Measurements from ENCODE around the gene TEDC1. TPM values are rescaled to one million over a fixed set of nuclear protein-coding genes. Genes with fewer than 3 reads are reported as not detected.
A peak's percentile ranks its signal among the peaks of the same experiment; 100 is the strongest.

Gene TEDC1
- total RNA-seq, 2 experiments from 2014 or later: 21.7 to 31.8 TPM

DNA sequence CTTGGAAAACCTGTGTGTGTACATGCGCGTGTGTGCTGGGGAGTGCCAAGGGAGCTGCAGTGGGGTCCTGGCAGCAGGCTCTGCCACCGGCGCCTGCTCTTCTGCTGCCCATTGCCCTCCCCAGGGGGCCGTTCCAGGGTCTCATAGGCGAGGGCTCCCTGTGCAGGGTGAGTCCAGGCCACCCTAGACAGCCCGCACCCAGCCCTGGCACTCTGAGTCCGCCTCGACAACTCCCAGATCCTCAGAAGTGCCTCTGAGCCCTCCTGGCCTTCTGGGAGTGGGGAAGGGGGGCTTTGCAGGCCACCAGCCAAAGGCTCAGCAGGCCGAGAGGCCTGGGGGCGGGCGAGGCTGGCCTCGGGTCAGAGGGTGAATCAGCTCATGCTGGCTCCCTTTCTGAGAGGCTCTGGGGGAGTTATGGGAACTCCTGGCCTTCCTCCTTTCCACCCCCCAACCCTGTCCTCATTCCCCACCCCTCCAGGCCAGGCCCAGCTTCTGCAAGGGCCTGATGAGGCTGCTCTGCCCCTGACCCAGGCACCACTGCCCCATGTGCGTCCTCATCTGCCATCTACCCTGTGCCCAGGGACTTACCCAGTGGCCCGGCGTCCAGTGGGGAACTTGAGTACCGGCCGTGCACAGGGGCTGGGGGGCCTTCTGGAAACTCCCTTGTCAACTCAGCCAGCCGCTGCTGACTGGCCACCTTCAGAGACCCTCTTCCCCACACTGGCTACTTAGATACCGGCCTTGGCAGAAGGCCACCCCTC, 2.1 kb upstream of the TEDC1 start:
- peaks cover 6% of the 10 kb centered on the region for H3K36me3 Mint-ChIP-seq (ENCODE audit: low read depth)
- H3K27ac Mint-ChIP-seq: no peak overlapping the region
- H3K9me3 Mint-ChIP-seq (ENCODE audit: low read depth): no peaks in the 10 kb centered on the region
- peak overlapping the region; percentile 81 for H3K4me3 Mint-ChIP-seq
- DNase-seq: no peak
- intact Hi-C loops (cut with DNase I, micrococcal nuclease): loop anchor here (1.0 to 10.0 kb wide), 2 partner anchors 114 to 424 kb away; partner anchors contain the start of gene GPR132 (in 1 of the 2)
- ATAC-seq: no peak
- peaks cover 38% of the 10 kb centered on the region for H3K4me1 Mint-ChIP-seq
- POLR2A ChIA-PET: interaction anchor here (0.6 to 2.1 kb wide), 8 partner anchors 7 to 199 kb away, joined by 3 to 12 read pairs (median 4); partner anchors contain the start of gene BRF1
- CTCF ChIA-PET: interaction anchor here (0.6 to 5.1 kb wide), 15 partner anchors 8 to 123 kb away, joined by 3 to 74 read pairs (median 7); no protein-coding TSS in a partner anchor
- H3K27me3 Mint-ChIP-seq: no peaks in the 10 kb centered on the region

DNA sequence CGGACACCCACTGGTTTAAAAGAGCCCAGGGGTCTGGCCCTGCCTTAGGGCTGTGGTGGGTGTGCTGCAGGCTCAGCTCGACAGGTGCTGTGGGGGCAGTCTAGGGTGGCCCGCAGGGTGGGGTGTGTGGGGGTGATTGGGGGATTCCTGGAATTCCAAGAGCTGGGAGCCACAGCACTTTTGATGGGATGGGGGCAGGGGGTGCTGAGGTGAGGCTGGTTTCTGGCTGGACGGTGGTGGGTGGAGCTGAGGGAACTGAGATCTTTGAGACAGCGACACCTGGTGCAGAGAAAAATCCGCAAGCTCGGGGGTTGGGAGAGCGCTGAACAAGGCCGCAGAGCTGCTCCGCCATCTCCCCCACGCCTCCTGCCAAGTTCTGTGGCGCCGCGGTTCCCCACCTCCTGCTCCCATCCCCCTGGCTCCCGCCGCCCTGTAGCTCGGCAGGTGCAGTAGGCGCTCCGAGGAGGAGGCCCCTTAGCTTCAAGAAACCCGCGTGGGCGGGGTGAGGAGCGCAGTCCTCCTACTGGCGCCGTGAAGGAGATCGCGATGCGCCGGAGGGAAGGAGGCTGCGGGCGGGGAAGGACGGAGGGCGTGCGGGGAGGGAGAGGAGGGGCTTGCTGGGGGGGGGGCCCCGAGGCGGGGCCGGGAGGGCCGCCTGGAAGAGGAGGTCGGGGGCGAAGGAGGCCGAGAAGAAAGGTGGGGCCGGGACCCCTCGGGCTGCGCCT, 1.3 kb upstream of the TEDC1 start:
- intact Hi-C loops (cut with DNase I, micrococcal nuclease): loop anchor here (1.0 to 10.0 kb wide), 14 partner anchors 7 to 1861 kb away; partner anchors contain the start of genes GPR132 (in 2 of the 2), AKT1 (in 1 of the 2), KLC1 (in 1 of the 2) and TEX22 (in 1 of the 2)
- ATAC-seq (peak; percentile 8), DNase-seq (peak; percentile 93)
- peaks cover 6% of the 10 kb centered on the region for H3K36me3 Mint-ChIP-seq (ENCODE audit: low read depth)
- H3K27ac Mint-ChIP-seq: peak overlapping the region; percentile 83
- peaks cover 31% of the 10 kb centered on the region for H3K4me1 Mint-ChIP-seq
- ChIA-PET CTCF (interaction anchor here (0.5 to 5.1 kb wide), 23 partner anchors 8 to 427 kb away, joined by 3 to 74 read pairs (median 3); partner anchors contain the start of gene TMEM121), POLR2A (interaction anchor here (0.6 to 2.1 kb wide), 9 partner anchors 8 to 200 kb away, joined by 3 to 12 read pairs (median 5); partner anchors contain the start of gene BRF1)
- H3K4me3 Mint-ChIP-seq: peak overlapping the region; percentile 81
- H3K27me3 Mint-ChIP-seq: no peaks in the 10 kb centered on the region
- H3K9me3 Mint-ChIP-seq (ENCODE audit: low read depth): no peaks in the 10 kb centered on the region

GRCh38 chr14:105490267-105490571, 827 bp upstream of the TEDC1 start:
- ChIA-PET POLR2A (interaction anchor here (1.0 to 2.1 kb wide), 7 partner anchors 8 to 189 kb away, joined by 3 to 12 read pairs (median 5); partner anchors contain the start of gene BRF1), CTCF (interaction anchor here (0.5 to 5.1 kb wide), 17 partner anchors 9 to 428 kb away, joined by 3 to 74 read pairs (median 4); partner anchors contain the start of gene TMEM121)
- H3K27ac Mint-ChIP-seq: no peak overlapping the region
- no peaks in the 10 kb centered on the region for H3K9me3 Mint-ChIP-seq (ENCODE audit: low read depth)
- DNase-seq (no peak), ATAC-seq (no peak)
- peaks cover 6% of the 10 kb centered on the region for H3K36me3 Mint-ChIP-seq (ENCODE audit: low read depth)
- H3K27me3 Mint-ChIP-seq: no peaks in the 10 kb centered on the region
- intact Hi-C loops (cut with DNase I, micrococcal nuclease): loop anchor here (1.0 to 5.0 kb wide), 12 partner anchors 8 to 1861 kb away; partner anchors contain the start of genes AKT1 (in 1 of the 2), GPR132 (in 1 of the 2), KLC1 (in 1 of the 2) and TEX22 (in 1 of the 2)
- H3K4me1 Mint-ChIP-seq: peaks cover 28% of the 10 kb centered on the region
- peak overlapping the region; percentile 81 for H3K4me3 Mint-ChIP-seq

DNA sequence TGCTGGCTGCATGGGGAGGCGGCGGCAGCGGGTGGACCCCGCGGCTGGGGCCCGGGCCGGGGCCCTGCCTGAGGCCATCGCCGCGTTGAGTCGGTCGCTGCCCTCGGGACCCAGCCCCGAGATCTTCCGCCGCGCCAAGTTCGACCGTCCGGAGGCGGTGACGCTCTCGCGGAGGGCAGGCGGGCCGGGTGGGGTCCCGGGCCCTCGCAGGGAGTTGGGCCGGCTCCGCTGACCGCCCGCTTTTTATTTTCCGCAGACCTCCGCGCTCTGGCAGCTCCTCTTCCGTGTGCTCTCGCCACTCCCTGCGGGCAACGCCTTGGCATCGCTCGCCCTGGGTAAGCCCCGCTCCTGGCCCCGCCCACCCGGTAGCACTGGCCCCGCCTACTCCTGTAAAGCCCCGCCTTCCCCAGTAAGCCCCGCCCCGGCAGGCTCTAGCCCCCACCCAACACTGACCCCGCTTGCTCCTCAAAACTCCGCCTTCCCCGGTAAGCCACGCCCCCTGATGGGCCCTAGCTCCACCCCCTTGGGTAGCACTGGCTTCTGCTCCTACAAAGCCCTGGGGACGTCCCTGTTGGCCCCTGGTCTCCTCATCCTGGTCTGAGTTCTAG, 424 bp downstream of the TEDC1 start:
- ChIA-PET CTCF (interaction anchor here (3.1 to 5.1 kb wide), 2 partner anchors 10 to 122 kb away, joined by 55 to 74 read pairs; no protein-coding TSS in a partner anchor), POLR2A (interaction anchor here (0.6 to 1.2 kb wide), 3 partner anchors 26 to 241 kb away, joined by 3 to 6 read pairs (median 4); no protein-coding TSS in a partner anchor)
- Mint-ChIP-seq H3K36me3 (ENCODE audit: low read depth) (peaks cover 6% of the 10 kb centered on the region), H3K9me3 (ENCODE audit: low read depth) (no peaks in the 10 kb centered on the region), H3K4me1 (peaks cover 20% of the 10 kb centered on the region), H3K27ac (peak overlapping the region; percentile 86), H3K27me3 (no peaks in the 10 kb centered on the region), H3K4me3 (peak overlapping the region; percentile 77)
- DNase-seq: peak; percentile 97
- ATAC-seq: peak; percentile 35
- intact Hi-C loops (cut with DNase I, micrococcal nuclease): loop anchor here (1.0 to 5.0 kb wide), 14 partner anchors 17 to 1863 kb away; partner anchors contain the start of genes CDCA4 (in 2 of the 2), AKT1 (in 1 of the 2), BRF1 (in 1 of the 2) and CLBA1 (in 1 of the 2)

- no peaks in the 10 kb centered on the region for H3K9me3 Mint-ChIP-seq (ENCODE audit: low read depth)
- ATAC-seq: no peak
- ChIA-PET POLR2A (interaction anchor here (0.6 to 1.2 kb wide), 2 partner anchors 25 to 37 kb away, joined by 3 to 6 read pairs; no protein-coding TSS in a partner anchor), CTCF (interaction anchor here (0.7 to 5.1 kb wide), 3 partner anchors 11 to 122 kb away, joined by 3 to 74 read pairs (median 55); no protein-coding TSS in a partner anchor)
- H3K27me3 Mint-ChIP-seq: no peaks in the 10 kb centered on the region
- H3K4me3 Mint-ChIP-seq: peak overlapping the region; percentile 77
- intact Hi-C loops (cut with DNase I, micrococcal nuclease): loop anchor here in 1 of 2 experiments (5.0 kb wide), 1 partner anchor 400 kb away; no protein-coding TSS in a partner anchor
- H3K27ac Mint-ChIP-seq: peak overlapping the region; percentile 86
- H3K36me3 Mint-ChIP-seq (ENCODE audit: low read depth): peaks cover 6% of the 10 kb centered on the region
- H3K4me1 Mint-ChIP-seq: peaks cover 17% of the 10 kb centered on the region
- peak; percentile 9 for DNase-seq
These were observed 1.3 kb downstream of the TEDC1 start for GRCh38 chr14:105492031-105492970.

DNA sequence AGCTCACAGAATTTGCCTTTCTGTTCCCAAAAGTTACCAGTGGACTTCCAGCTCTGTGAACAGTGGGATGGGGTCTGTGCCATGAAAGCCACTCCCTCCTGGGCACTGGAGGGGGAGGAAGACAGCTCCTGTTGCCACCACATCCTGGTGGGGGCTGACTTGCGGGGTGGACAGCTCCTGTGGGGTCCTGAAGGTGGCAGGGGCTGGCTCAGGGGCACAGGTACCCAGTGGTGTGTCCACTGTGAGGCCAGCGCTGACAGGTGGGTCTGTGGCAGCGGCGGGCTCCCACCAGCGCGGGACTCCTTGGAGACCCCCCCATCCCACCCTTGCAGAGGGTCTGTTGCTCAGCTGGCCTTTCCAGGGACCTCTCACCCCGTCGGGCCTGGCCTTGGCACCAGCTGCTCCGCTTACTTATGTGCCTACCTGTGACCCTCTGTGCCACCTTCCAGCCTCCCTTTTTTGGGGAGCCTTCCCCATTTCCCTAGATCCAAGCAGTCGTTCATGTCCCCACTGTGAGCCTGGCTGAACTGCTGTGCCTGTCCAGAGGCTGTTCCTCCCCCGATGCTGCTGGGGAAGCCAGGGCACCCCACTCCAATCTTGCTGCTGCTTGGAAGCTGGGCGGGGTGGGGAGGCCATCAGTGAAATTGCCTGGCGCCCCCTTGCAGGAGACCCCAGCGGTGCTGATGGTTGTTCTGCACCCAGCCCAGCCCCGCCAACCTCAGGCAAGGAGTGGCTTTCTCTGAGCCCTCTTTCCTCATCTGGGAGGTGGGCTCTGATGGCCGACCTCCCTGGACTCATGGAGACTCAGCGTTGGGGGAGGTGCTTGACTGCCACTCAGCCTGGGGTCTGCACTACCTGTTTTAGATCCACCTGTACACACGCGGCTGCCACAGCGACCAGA, 2.2 kb downstream of the TEDC1 start:
- Mint-ChIP-seq H3K27ac (no peak overlapping the region), H3K4me1 (peaks cover 17% of the 10 kb centered on the region), H3K4me3 (no peak overlapping the region), H3K27me3 (no peaks in the 10 kb centered on the region), H3K9me3 (ENCODE audit: low read depth) (no peaks in the 10 kb centered on the region), H3K36me3 (ENCODE audit: low read depth) (peaks cover 6% of the 10 kb centered on the region)
- ATAC-seq (no peak), DNase-seq (peak; percentile 21)
- intact Hi-C loops (cut with DNase I, micrococcal nuclease): loop anchor here in 1 of 2 experiments (5.0 kb wide), 1 partner anchor 401 kb away; no protein-coding TSS in a partner anchor
- POLR2A ChIA-PET: no interaction called here
- CTCF ChIA-PET: interaction anchor here (0.7 to 5.1 kb wide), 2 partner anchors 35 to 123 kb away, joined by 3 to 74 read pairs; no protein-coding TSS in a partner anchor

DNA sequence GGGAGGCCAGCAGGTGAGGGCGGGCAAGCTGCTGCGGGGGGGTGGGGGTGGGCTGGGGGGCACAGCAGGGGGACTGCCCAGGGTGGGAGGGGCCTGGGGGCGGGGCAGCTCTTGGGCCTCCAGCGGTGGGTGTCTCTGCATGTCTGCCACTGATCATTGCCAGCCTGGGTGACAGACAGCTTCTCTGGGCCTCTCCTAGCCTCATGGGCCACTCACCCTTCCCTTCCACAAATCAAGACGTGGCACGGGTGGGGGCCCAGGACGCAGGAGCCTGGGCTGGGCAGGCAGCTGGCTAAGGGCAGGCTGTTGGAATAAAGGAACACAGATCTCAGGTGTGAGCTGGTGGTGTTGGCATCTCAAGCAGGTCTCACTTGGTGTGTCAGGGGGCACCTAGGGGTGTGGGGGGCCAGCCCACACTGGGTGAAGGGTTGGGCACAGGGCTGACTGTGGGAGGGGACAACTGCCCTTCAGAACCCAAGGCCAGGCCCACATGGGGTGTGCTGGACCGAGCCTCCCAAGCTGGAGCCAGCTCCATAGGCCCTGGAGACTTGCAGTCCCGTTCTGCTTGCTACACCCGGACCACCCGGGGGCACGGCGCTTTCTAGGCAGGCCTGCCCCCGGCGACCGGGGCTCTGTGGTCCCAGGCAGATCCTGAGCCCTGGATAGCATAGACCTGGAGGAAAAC, 3.0 kb downstream of the TEDC1 start:
- intact Hi-C loops (cut with DNase I, micrococcal nuclease): loop anchor here in 1 of 2 experiments (5.0 kb wide), 1 partner anchor 402 kb away; no protein-coding TSS in a partner anchor
- H3K36me3 Mint-ChIP-seq (ENCODE audit: low read depth): peaks cover 6% of the 10 kb centered on the region
- no peaks in the 10 kb centered on the region for H3K9me3 Mint-ChIP-seq (ENCODE audit: low read depth)
- H3K27ac Mint-ChIP-seq: no peak overlapping the region
- DNase-seq (peak; percentile 5), ATAC-seq (no peak)
- no peak overlapping the region for H3K4me3 Mint-ChIP-seq
- no peaks in the 10 kb centered on the region for H3K27me3 Mint-ChIP-seq
- CTCF ChIA-PET: no interaction called here
- H3K4me1 Mint-ChIP-seq: peaks cover 11% of the 10 kb centered on the region
- POLR2A ChIA-PET: no interaction called here

- no peaks in the 10 kb centered on the region for H3K9me3 Mint-ChIP-seq (ENCODE audit: low read depth)
- ATAC-seq (no peak), DNase-seq (peak; percentile 4)
- H3K4me1 Mint-ChIP-seq: peaks cover 6% of the 10 kb centered on the region
- no peak overlapping the region for H3K4me3 Mint-ChIP-seq
- ChIA-PET POLR2A (no interaction called here), CTCF (no interaction called here)
- intact Hi-C loops (cut with DNase I, micrococcal nuclease): loop anchor here in 1 of 2 experiments (5.0 kb wide), 1 partner anchor 402 kb away; no protein-coding TSS in a partner anchor
- H3K27me3 Mint-ChIP-seq: no peaks in the 10 kb centered on the region
- no peak overlapping the region for H3K27ac Mint-ChIP-seq
- H3K36me3 Mint-ChIP-seq (ENCODE audit: low read depth): peaks cover 4% of the 10 kb centered on the region
These were observed 3.5 kb downstream of the TEDC1 start for GRCh38 chr14:105494606-105494929.

All from activated CD4-positive, alpha-beta T cell treated with anti-CD3 and anti-CD28 coated beads for 36 hours (primary cell).